ENCODE data around the gene YIPF3. TPM values are rescaled to one million over a fixed set of nuclear protein-coding genes. Genes with fewer than 3 reads are reported as not detected.

YIPF3 gene
- total and polyA plus RNA-seq, 9 of the 15 experiments (the other 6 are each of a cell fraction or from before 2014, with no cell fraction given): 27.5 to 75.3 (median 57.6) TPM

GRCh38 chr6:43477235-43478007 lies 39.3 kb downstream of the YIPF3 start, which contains the start of gene TJAP1 (continued):
- TF ChIP-seq NRF1 (conservative IDR thresholded peaks at IDR 0.05 in 1 of 2, IDR thresholded peaks at IDR 0.05 in 1 of 2): peak; percentile 51 to 58; a peak in 3 of 4 replicates
- no peak for TF ChIP-seq CHCHD3 (CRISPR knock-in tag; IDR thresholded peaks at IDR 0.05)
- TF ChIP-seq BDP1 (IDR thresholded peaks at IDR 0.05; ENCODE audit: insufficient read depth, insufficient read length): no peak
- no peak for TF ChIP-seq NFATC3 (IDR thresholded peaks at IDR 0.05)
- TF ChIP-seq ZNF592 (IDR thresholded peaks at IDR 0.05): no peak
- TF ChIP-seq HNRNPL (IDR thresholded peaks at IDR 0.05; ENCODE audit: low read depth, low read length): no peak
- TF ChIP-seq ZNF717 (CRISPR knock-in tag; IDR thresholded peaks at IDR 0.05): no peak
- no peak for TF ChIP-seq ZNF586 (CRISPR knock-in tag; conservative IDR thresholded peaks at IDR 0.05)
- TF ChIP-seq RBBP5 (IDR thresholded peaks at IDR 0.05; ENCODE audit: borderline replicate concordance, insufficient read depth, low read length, poor library complexity, severe bottlenecking): no peak
- TF ChIP-seq DDX20 (tag; IDR thresholded peaks at IDR 0.05; ENCODE audit: low read depth): no peak
- no peak for TF ChIP-seq XRCC3 (IDR thresholded peaks at IDR 0.05)
- no peak for TF ChIP-seq ZC3H11A (IDR thresholded peaks at IDR 0.05; ENCODE audit: low read depth, low read length)
- TF ChIP-seq HIVEP1 (CRISPR knock-in tag; IDR thresholded peaks at IDR 0.05): peak; percentile 68; the same call in 1 of the 2 replicates
- TF ChIP-seq NFYB (IDR thresholded peaks at IDR 0.05; ENCODE audit: extremely low read depth, insufficient read length): no peak
- no peak for TF ChIP-seq FOXM1 (IDR thresholded peaks at IDR 0.05; ENCODE audit: low read depth)
- TF ChIP-seq FOXM1 (CRISPR knock-in tag; IDR thresholded peaks at IDR 0.05; ENCODE audit: low read depth): no peak
- TF ChIP-seq SMARCA5 (IDR thresholded peaks at IDR 0.05): no peak
- no peak for TF ChIP-seq CAMTA2 (CRISPR knock-in tag; conservative IDR thresholded peaks at IDR 0.05)
- TF ChIP-seq ZNF143 (CRISPR knock-in tag; IDR thresholded peaks at IDR 0.05): peak; percentile 82
- TF ChIP-seq ESRRB (CRISPR knock-in tag; IDR thresholded peaks at IDR 0.05; ENCODE audit: borderline replicate concordance): no peak
- no peak for TF ChIP-seq CREB3 (tag; conservative IDR thresholded peaks at IDR 0.05; ENCODE audit: low read depth)
- no peak for TF ChIP-seq KLF6 (CRISPR knock-in tag; IDR thresholded peaks at IDR 0.05; ENCODE audit: borderline replicate concordance)
